ENCODE results near the gene SPRED2.

SPRED2 gene, protein sequence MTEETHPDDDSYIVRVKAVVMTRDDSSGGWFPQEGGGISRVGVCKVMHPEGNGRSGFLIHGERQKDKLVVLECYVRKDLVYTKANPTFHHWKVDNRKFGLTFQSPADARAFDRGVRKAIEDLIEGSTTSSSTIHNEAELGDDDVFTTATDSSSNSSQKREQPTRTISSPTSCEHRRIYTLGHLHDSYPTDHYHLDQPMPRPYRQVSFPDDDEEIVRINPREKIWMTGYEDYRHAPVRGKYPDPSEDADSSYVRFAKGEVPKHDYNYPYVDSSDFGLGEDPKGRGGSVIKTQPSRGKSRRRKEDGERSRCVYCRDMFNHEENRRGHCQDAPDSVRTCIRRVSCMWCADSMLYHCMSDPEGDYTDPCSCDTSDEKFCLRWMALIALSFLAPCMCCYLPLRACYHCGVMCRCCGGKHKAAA

DNA sequence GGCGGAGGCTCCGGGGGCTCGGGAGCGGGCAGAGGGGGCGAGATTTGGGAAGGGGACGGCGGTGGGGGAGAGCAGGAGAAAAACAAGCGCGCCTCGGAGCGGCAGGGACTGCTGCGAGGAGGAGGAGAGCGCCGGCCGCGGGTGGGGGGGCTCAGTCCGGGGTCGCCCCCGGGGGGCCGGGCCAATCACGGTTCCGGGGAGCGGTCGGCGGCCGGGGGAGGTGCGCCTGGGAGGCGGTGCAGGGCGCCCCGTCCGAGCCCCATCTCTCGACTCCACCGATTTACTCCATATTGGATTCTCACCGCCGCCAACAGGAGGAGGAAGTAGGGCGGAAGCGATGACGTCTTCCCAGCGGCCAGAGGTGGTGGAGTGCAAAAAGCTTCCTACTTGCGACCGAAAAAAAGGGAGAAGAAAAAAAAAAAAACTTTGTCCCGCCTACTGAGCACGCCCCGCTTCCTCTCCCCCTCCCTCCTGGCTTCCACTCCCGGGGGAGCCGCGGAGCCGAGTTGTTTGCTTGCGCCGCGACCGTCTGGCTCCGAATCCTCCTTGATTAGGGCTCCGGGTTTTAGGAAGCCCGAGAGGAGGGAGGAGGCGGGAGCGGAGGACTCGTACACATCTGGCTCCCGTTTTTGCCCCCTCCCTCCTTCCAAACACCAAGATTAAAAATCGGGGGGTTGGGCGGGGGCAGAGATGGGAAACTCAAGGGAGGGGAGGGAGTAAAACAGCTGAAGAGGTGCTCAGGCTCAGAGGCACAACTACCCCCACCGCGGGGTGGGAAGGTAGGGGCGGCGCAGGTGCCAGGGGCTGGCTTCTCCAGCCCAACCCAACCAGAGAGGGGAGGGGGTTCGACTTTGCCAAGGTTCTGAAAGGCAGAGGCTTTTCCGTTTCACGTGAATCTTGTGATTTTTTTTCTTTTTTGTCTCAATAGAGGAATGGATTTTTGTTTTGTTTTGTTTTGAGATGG is at the start of gene SPRED2:
Gene SPRED2 (minus strand): TSS at position 373 of the 964 bp plus-strand sequence. CDS start 612 bp downstream, outside the sequence.
- H3K27ac ChIP-seq: peak within 1 kb of the TSS; percentile 80
- peak; percentile 91 for DNase-seq (ENCODE audit: low read depth, low spot score)

- no peak for DNase-seq (ENCODE audit: low read depth, low spot score)
- no peak overlapping the region for H3K27ac ChIP-seq
Measured at GRCh38 chr2:65481961-65482360, 49.6 kb upstream of the SPRED2 start.

DNA sequence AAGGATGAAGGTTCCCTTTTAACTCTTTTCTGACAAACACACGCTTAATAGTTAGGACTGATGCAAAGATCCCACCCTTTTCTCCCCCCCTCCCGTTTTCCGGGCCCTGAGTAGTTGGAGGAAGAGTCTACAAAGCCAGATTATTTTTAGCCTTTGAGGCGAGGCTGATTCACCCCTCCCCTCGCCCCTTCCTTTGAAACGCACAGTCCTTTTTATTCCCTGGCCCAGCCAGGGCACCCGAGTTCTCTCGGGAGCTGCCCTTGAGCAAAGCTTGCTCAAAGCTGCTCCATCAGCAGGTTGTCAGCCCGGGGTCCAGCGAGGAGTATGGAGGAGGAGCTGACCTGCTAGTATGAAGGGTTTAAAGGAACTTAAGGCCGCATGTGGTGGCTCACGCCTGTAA is 47.1 kb upstream of the SPRED2 start:
- no peak overlapping the region for H3K27ac ChIP-seq
- no peak for DNase-seq (ENCODE audit: low read depth, low spot score)

DNA sequence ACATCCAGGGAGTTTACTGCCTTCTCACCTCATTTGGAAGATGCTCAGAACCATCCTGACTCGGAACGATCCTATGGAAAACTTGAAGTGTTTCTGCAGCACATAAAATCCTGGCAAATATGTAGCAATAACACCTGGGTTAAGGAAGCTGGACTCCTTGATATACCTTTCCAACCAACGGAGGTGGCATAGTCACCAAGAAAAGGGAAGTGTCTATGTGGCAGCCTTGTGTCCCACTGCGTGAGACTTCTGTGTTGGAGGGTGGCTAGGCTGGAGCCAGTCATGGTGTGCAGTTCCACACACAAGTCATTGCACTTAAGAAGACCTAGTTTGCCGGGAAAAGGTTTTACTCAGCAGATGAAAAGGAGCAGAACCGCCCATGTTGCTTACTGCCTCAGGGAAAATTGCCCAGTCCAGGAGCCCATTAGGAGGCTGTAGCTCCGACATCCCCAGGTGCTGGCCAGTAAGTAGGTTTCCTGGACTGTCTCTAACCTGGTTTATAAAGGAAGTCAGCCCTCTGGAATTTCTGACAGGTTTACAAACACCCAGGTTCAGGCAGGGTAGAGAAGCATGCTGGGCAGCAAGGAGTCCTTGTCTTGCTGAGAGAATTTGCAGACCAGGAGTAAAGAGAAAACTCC is 46.2 kb upstream of the SPRED2 start:
- DNase-seq (ENCODE audit: low read depth, low spot score): no peak
- no peak overlapping the region for H3K27ac ChIP-seq

GRCh38 chr2:65477590-65477989 is 45.2 kb upstream of the SPRED2 start:
- no peak for DNase-seq (ENCODE audit: low read depth, low spot score)
- no peak overlapping the region for H3K27ac ChIP-seq

- no peak for DNase-seq (ENCODE audit: low read depth, low spot score)
- H3K27ac ChIP-seq: no peak overlapping the region
Measured at GRCh38 chr2:65476778-65477177, 44.4 kb upstream of the SPRED2 start.

DNA sequence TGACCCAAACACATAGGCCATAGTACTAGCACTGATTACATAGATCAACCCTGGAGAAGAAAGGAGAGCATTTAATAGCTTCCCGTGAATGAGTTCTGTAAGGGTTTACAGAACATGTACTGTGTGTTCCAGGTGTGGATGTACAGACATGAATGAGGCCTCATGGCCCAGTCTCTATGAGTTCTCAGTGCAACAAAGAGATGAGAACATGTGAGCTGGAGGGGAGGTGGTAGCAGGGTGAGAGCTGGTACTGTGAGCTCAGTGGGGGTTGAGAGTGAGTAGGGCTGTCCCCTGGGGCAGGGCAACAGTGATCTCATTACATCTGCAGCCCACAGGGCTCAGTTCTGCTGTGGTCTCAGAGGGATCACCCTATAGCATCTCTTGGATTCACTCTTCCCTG is 42.6 kb upstream of the SPRED2 start:
- no peak overlapping the region for H3K27ac ChIP-seq
- DNase-seq (ENCODE audit: low read depth, low spot score): no peak

GRCh38 chr2:65473045-65473444 is 40.6 kb upstream of the SPRED2 start:
- no peak overlapping the region for H3K27ac ChIP-seq
- DNase-seq (ENCODE audit: low read depth, low spot score): no peak

GRCh38 chr2:65471409-65471808 is 39.0 kb upstream of the SPRED2 start:
- H3K27ac ChIP-seq: no peak overlapping the region
- DNase-seq (ENCODE audit: low read depth, low spot score): no peak

- DNase-seq (ENCODE audit: low read depth, low spot score): no peak
Measured at GRCh38 chr2:65466551-65466950, 34.2 kb upstream of the SPRED2 start.

DNA sequence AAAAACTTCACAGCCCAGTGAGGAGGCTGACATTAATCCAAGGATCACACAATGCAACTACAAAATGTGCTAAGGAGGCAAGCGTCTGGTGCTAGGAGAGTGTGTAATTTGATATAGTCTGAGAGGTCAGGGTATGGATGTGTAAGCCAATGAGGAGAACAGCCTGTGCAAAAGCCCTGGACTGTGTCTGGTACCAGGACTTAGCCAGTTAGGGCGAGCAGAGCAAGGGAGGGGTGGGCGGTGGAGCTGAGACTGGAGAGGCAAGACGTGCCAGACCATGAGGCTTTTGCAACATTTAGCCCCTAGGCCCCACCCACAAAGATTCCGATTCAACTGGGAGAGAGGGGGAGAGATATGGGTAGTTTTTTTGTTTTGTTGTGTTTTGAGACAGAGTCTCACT is 33.5 kb upstream of the SPRED2 start:
- no peak overlapping the region for H3K27ac ChIP-seq
- DNase-seq (ENCODE audit: low read depth, low spot score): no peak

More at GRCh38 chr2:65466551-65466950, 34.2 kb upstream of the SPRED2 start:
- no peak overlapping the region for H3K27ac ChIP-seq

DNA sequence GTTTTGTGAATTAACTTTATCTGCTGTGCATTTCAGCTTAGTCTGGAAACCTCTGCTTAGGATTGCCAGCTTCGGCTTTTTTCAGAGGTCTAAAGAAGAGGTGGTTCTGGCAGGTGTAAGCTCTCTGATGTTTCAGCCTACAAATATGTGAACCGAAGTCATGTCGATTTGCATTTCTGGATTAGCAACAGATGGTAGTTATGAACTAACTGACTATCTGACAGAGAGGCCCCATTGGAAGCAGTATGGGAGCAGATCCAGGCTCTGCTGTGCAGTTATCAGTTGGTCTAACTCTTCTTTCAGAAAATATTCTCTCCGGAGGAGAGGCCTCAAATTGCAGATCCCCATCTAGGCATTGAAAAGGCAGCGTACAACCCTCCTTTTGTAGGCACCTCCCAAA is 32.7 kb upstream of the SPRED2 start:
- DNase-seq (ENCODE audit: low read depth, low spot score): no peak
- no peak overlapping the region for H3K27ac ChIP-seq

GRCh38 chr2:65464604-65465003 is 32.2 kb upstream of the SPRED2 start:
- DNase-seq (ENCODE audit: low read depth, low spot score): no peak
- no peak overlapping the region for H3K27ac ChIP-seq

GRCh38 chr2:65458999-65459398 is 26.6 kb upstream of the SPRED2 start:
- no peak overlapping the region for H3K27ac ChIP-seq
- no peak for DNase-seq (ENCODE audit: low read depth, low spot score)

- no peak for DNase-seq (ENCODE audit: low read depth, low spot score)
- no peak overlapping the region for H3K27ac ChIP-seq
Measured at GRCh38 chr2:65456886-65457285, 24.5 kb upstream of the SPRED2 start.

- peak; percentile 64 for DNase-seq (ENCODE audit: low read depth, low spot score)
Measured at GRCh38 chr2:65456064-65456463, 23.7 kb upstream of the SPRED2 start.

GRCh38 chr2:65453916-65454315 is 21.5 kb upstream of the SPRED2 start:
- DNase-seq (ENCODE audit: low read depth, low spot score): no peak
- no peak overlapping the region for H3K27ac ChIP-seq

More at GRCh38 chr2:65456064-65456463, 23.7 kb upstream of the SPRED2 start:
- H3K27ac ChIP-seq: no peak overlapping the region

GRCh38 chr2:65452150-65452895 is 19.9 kb upstream of the SPRED2 start:
- DNase-seq (ENCODE audit: low read depth, low spot score): peak; percentile 62
- H3K27ac ChIP-seq: peak overlapping the region; percentile 26

DNA sequence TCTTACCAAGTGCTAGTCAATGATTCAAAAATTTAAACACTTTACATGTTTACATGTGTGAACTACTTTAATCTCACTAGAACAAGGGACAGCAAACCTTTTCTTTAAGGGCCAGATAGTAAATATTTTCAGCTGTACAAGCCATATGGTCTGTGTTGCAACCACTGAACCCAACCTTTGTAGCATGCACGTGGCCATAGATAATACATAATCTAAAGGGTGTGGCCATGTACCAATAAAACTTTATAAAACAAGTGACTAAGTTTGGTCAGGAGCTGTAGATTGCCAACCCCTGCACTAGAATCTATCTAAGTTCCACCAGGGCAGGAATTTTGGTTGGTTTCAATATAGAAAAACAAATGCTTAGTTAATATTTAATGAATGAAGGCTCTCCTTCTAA is 18.4 kb upstream of the SPRED2 start:
- DNase-seq (ENCODE audit: low read depth, low spot score): no peak
- no peak overlapping the region for H3K27ac ChIP-seq

GRCh38 chr2:65450393-65450792 is 18.0 kb upstream of the SPRED2 start:
- no peak for DNase-seq (ENCODE audit: low read depth, low spot score)
- H3K27ac ChIP-seq: no peak overlapping the region
